Measurements from ENCODE around the gene EEF1AKMT3.

DNA sequence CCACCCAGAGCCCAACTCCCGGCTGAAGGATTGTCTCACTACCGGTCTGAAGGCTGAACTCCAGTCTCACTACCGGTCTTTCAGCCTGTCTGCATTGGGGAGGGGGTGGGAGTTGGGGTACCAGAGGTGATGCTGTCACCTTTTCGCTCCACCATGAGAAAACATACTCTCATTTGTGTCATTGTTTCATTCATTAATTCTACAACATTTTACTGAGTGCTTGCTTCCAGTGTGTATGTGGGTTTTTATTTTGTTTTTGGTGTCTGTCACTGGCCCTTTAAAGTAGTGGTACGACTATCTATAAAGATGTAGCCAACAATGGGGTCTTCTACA is 19.8 kb upstream of the EEF1AKMT3 start:
- TF ChIP-seq, protein P1, sequence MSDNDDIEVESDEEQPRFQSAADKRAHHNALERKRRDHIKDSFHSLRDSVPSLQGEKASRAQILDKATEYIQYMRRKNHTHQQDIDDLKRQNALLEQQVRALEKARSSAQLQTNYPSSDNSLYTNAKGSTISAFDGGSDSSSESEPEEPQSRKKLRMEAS (IDR thresholded peaks at IDR 0.05) = no peak
- TF ChIP-seq POLR2A (IDR thresholded peaks at IDR 0.05; ENCODE audit: borderline replicate concordance, extremely low read depth, insufficient read depth, insufficient read length) (no peak), ZFX (IDR thresholded peaks at IDR 0.05) (no peak), EZH2phosphoT487 (IDR thresholded peaks at IDR 0.05; ENCODE audit: borderline replicate concordance) (no peak), EZH2 (IDR thresholded peaks at IDR 0.05) (no peak), RAD21 (IDR thresholded peaks at IDR 0.05; ENCODE audit: low read depth) (no peak), POLR2AphosphoS5 (IDR thresholded peaks at IDR 0.05; ENCODE audit: low read depth, low read length) (no peak; the same call in 1 of the 2 replicates), FOSL1 (IDR thresholded peaks at IDR 0.05; ENCODE audit: low read depth) (no peak), ELF1 (IDR thresholded peaks at IDR 0.05; ENCODE audit: borderline replicate concordance, low read depth) (no peak)
- TF ChIP-seq, protein P2, sequence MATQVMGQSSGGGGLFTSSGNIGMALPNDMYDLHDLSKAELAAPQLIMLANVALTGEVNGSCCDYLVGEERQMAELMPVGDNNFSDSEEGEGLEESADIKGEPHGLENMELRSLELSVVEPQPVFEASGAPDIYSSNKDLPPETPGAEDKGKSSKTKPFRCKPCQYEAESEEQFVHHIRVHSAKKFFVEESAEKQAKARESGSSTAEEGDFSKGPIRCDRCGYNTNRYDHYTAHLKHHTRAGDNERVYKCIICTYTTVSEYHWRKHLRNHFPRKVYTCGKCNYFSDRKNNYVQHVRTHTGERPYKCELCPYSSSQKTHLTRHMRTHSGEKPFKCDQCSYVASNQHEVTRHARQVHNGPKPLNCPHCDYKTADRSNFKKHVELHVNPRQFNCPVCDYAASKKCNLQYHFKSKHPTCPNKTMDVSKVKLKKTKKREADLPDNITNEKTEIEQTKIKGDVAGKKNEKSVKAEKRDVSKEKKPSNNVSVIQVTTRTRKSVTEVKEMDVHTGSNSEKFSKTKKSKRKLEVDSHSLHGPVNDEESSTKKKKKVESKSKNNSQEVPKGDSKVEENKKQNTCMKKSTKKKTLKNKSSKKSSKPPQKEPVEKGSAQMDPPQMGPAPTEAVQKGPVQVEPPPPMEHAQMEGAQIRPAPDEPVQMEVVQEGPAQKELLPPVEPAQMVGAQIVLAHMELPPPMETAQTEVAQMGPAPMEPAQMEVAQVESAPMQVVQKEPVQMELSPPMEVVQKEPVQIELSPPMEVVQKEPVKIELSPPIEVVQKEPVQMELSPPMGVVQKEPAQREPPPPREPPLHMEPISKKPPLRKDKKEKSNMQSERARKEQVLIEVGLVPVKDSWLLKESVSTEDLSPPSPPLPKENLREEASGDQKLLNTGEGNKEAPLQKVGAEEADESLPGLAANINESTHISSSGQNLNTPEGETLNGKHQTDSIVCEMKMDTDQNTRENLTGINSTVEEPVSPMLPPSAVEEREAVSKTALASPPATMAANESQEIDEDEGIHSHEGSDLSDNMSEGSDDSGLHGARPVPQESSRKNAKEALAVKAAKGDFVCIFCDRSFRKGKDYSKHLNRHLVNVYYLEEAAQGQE (IDR thresholded peaks at IDR 0.05; ENCODE audit: low read depth) = no peak
- TF ChIP-seq, protein P3, sequence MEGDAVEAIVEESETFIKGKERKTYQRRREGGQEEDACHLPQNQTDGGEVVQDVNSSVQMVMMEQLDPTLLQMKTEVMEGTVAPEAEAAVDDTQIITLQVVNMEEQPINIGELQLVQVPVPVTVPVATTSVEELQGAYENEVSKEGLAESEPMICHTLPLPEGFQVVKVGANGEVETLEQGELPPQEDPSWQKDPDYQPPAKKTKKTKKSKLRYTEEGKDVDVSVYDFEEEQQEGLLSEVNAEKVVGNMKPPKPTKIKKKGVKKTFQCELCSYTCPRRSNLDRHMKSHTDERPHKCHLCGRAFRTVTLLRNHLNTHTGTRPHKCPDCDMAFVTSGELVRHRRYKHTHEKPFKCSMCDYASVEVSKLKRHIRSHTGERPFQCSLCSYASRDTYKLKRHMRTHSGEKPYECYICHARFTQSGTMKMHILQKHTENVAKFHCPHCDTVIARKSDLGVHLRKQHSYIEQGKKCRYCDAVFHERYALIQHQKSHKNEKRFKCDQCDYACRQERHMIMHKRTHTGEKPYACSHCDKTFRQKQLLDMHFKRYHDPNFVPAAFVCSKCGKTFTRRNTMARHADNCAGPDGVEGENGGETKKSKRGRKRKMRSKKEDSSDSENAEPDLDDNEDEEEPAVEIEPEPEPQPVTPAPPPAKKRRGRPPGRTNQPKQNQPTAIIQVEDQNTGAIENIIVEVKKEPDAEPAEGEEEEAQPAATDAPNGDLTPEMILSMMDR (IDR thresholded peaks at IDR 0.05 in 2 of 3, conservative IDR thresholded peaks at IDR 0.05 in 1 of 3; ENCODE audit: borderline replicate concordance in 1 of 3, insufficient read depth in 1 of 3, low read depth in 2 of 3, low read length in 2 of 3) = no peak

Measured in HCT116 (cell line).